DOHH2 (cell line): ENCODE measurements around the gene CCDC146.

Experiments
- H3F3A ChIP-seq: fragments of 200-600 bp; sonication (generic), shearing (Covaris generic); 2 replicates; pipeline ENCODE4 v1.6.0; 2016; ENCODE audit warnings: antibody characterized with exemption, mild to moderate bottlenecking; ENCODE audit not compliant: control insufficient read depth, insufficient read depth
- H3K27ac ChIP-seq: fragments of 200-600 bp; sonication (generic); 2 replicates; pipeline ENCODE4 v1.5.1; 2014; ENCODE audit warnings: low read depth, mild to moderate bottlenecking, low read length, moderate library complexity
- H3K27me3 ChIP-seq: fragments of 200-600 bp; sonication (generic); 2 replicates; pipeline ENCODE4 v1.6.1; 2014; ENCODE audit warnings: mild to moderate bottlenecking, low read length, mixed read lengths; ENCODE audit not compliant: control insufficient read depth
- H3K36me3 ChIP-seq: fragments of 200-600 bp; sonication (generic); 2 replicates; pipeline ENCODE4 v1.6.1; 2014; ENCODE audit warnings: mild to moderate bottlenecking, low read length, moderate library complexity, mixed read lengths; ENCODE audit not compliant: control insufficient read depth
- H3K4me1 ChIP-seq: fragments of 200-600 bp; sonication (generic); 2 replicates; pipeline ENCODE4 v1.6.1; 2014; ENCODE audit warnings: mild to moderate bottlenecking, low read length, mixed read lengths; ENCODE audit not compliant: control insufficient read depth
- H3K4me2 ChIP-seq: fragments of 200-600 bp; sonication (generic); 2 replicates; pipeline ENCODE4 v1.6.0; 2014; ENCODE audit warnings: mild to moderate bottlenecking, low read length, moderate library complexity
- H3K4me3 ChIP-seq: fragments of 200-600 bp; sonication (generic); 2 replicates; pipeline ENCODE4 v1.5.1; 2014; ENCODE audit warnings: mild to moderate bottlenecking, low read length, mixed read lengths
- H3K79me2 ChIP-seq: fragments of 200-600 bp; sonication (generic); 2 replicates; pipeline ENCODE4 v1.6.1; 2014; ENCODE audit warnings: mild to moderate bottlenecking, low read length, mixed read lengths; ENCODE audit not compliant: control insufficient read depth
- H3K9me2 ChIP-seq: fragments of 200-600 bp; sonication (generic); replicated peaks from 2 replicates; pipeline ENCODE4 v1.6.1; 2014; ENCODE audit warnings: mild to moderate bottlenecking, low read length, mixed read lengths; ENCODE audit not compliant: control insufficient read depth
- H3K9me3 ChIP-seq: fragments of 200-600 bp; sonication (generic); 2 replicates; pipeline ENCODE4 v1.6.1; 2014; ENCODE audit warnings: antibody characterized with exemption, low read length, mixed read lengths; ENCODE audit not compliant: control insufficient read depth, insufficient read depth
- H4K20me1 ChIP-seq: fragments of 200-600 bp; sonication (generic); 2 replicates; pipeline ENCODE4 v1.6.0; 2014; ENCODE audit warnings: low read depth, mild to moderate bottlenecking, antibody characterized with exemption, low read length, moderate library complexity; ENCODE audit not compliant: control insufficient read depth, insufficient read depth
- EZH2phosphoT487 ChIP-seq: fragments of 200-600 bp; sonication (generic); IDR thresholded peaks from 2 replicates; pipeline ENCODE4 v1.6.1; 2017; ENCODE audit warnings: borderline replicate concordance, mild to moderate bottlenecking, antibody characterized with exemption, low read length, moderate library complexity, mixed read lengths
- TF ChIP-seq, protein P1 (sequence below): fragments of 200-600 bp; sonication (generic); IDR thresholded peaks from one replicate; pipeline ENCODE4 v1.5.1; 2014; ENCODE audit warnings: antibody characterized with exemption, mild to moderate bottlenecking, low read depth, low read length; ENCODE audit not compliant: poor library complexity, severe bottlenecking

Gene CCDC146

DNA sequence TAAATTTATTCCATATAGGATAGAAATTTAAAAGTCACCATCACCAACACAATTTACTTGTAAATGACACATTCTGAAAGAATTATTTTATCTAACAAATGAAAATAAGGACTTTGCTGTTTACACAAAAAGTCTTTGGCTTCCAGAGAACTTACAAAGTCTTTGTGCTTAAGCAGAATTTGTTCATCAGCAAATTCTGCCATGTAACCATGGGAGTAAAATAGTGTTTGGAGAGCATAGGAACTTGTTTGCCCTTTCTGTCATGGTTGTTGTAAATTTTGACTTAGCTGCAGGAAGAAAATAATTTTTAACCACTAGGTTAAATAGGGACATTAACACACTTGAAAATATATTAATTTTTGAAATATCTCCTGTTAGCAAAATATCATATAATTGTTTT, 62.0 kb downstream of the CCDC146 start:
- no peaks in the 10 kb centered on the region for H3K27me3 ChIP-seq
- H3K36me3 ChIP-seq = no peaks in the 10 kb centered on the region
- no peak overlapping the region for H3K4me3 ChIP-seq
- peaks cover 11% of the 10 kb centered on the region for H3K4me1 ChIP-seq
- no peaks in the 10 kb centered on the region for H3K9me3 ChIP-seq
- no peaks in the 10 kb centered on the region for H3F3A ChIP-seq
- TF ChIP-seq EZH2phosphoT487 = no peak
- TF ChIP-seq, protein P1, sequence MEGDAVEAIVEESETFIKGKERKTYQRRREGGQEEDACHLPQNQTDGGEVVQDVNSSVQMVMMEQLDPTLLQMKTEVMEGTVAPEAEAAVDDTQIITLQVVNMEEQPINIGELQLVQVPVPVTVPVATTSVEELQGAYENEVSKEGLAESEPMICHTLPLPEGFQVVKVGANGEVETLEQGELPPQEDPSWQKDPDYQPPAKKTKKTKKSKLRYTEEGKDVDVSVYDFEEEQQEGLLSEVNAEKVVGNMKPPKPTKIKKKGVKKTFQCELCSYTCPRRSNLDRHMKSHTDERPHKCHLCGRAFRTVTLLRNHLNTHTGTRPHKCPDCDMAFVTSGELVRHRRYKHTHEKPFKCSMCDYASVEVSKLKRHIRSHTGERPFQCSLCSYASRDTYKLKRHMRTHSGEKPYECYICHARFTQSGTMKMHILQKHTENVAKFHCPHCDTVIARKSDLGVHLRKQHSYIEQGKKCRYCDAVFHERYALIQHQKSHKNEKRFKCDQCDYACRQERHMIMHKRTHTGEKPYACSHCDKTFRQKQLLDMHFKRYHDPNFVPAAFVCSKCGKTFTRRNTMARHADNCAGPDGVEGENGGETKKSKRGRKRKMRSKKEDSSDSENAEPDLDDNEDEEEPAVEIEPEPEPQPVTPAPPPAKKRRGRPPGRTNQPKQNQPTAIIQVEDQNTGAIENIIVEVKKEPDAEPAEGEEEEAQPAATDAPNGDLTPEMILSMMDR = no peak
- no peaks in the 10 kb centered on the region for H3K9me2 ChIP-seq
- H4K20me1 ChIP-seq = no peaks in the 10 kb centered on the region
- H3K79me2 ChIP-seq = no peaks in the 10 kb centered on the region
- H3K27ac ChIP-seq = no peak overlapping the region
- no peak overlapping the region for H3K4me2 ChIP-seq

DNA sequence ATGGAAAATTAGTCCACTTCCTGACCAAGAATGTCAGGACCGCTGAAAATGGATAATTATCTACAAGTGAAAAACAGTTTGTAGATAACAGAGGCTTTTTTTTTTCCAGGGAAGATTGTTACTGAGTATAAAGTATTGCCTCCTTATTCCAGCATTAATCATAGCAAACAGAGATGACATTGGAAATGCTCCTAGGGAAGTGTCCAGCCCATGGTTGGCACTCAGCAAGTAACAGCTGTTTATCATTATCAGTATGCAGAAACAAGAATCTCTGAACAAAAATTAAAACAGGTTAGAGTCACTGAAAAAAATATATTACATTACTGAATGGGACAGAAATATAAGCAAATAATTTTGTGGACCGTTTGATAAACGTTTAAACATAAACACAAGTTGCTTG, 62.6 kb downstream of the CCDC146 start:
- Histone ChIP-seq H3K27ac (no peak overlapping the region), H3K36me3 (no peaks in the 10 kb centered on the region), H3K79me2 (no peaks in the 10 kb centered on the region), H3F3A (no peaks in the 10 kb centered on the region), H3K4me2 (no peak overlapping the region), H3K9me3 (no peaks in the 10 kb centered on the region), H4K20me1 (no peaks in the 10 kb centered on the region), H3K4me1 (peaks cover 17% of the 10 kb centered on the region), H3K4me3 (no peak overlapping the region), H3K27me3 (no peaks in the 10 kb centered on the region), H3K9me2 (no peaks in the 10 kb centered on the region)
- TF ChIP-seq, protein P1 = no peak
- no peak for TF ChIP-seq EZH2phosphoT487

DNA sequence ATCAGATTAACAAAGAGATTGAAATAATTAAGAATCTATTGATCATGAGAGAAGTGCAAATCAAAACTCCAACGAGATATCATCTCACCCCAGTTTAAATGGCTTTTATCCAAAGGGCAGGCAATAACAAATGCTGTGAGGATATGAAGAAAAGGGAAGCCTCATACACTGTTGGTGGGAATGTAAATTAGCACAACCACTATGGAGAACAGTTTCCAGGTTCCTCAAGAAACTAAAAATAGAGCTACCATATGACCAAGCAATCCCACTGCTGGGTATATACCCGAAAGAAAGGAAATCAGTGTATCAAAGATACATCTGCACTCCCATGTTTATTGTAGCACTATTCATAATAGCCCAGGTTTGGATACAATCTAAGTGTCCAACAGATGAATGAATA, 63.5 kb downstream of the CCDC146 start:
- no peaks in the 10 kb centered on the region for H3F3A ChIP-seq
- H3K36me3 ChIP-seq = no peaks in the 10 kb centered on the region
- H3K9me3 ChIP-seq = no peaks in the 10 kb centered on the region
- no peaks in the 10 kb centered on the region for H3K79me2 ChIP-seq
- peaks cover 17% of the 10 kb centered on the region for H3K4me1 ChIP-seq
- H3K4me2 ChIP-seq = no peak overlapping the region
- no peaks in the 10 kb centered on the region for H3K27me3 ChIP-seq
- H3K27ac ChIP-seq = no peak overlapping the region
- H3K4me3 ChIP-seq = no peak overlapping the region
- no peaks in the 10 kb centered on the region for H4K20me1 ChIP-seq
- TF ChIP-seq EZH2phosphoT487 = no peak
- TF ChIP-seq, protein P1 = no peak
- no peaks in the 10 kb centered on the region for H3K9me2 ChIP-seq
